IPS-18c (cell line): ENCODE data around the gene CD101.

ENCODE experiments used
- H3K4me3 ChIP-seq: 2 replicates; pipeline ENCODE4 v1.7.0; 2013; ENCODE audit warnings: low read depth, mild to moderate bottlenecking, low read length, moderate library complexity; ENCODE audit not compliant: insufficient read depth
- H3K9me3 ChIP-seq: one replicate; pipeline ENCODE4 v1.6.1; 2013; ENCODE audit warnings: mild to moderate bottlenecking, low read length, moderate library complexity; ENCODE audit not compliant: control insufficient read depth, insufficient read depth

CD101 gene

DNA sequence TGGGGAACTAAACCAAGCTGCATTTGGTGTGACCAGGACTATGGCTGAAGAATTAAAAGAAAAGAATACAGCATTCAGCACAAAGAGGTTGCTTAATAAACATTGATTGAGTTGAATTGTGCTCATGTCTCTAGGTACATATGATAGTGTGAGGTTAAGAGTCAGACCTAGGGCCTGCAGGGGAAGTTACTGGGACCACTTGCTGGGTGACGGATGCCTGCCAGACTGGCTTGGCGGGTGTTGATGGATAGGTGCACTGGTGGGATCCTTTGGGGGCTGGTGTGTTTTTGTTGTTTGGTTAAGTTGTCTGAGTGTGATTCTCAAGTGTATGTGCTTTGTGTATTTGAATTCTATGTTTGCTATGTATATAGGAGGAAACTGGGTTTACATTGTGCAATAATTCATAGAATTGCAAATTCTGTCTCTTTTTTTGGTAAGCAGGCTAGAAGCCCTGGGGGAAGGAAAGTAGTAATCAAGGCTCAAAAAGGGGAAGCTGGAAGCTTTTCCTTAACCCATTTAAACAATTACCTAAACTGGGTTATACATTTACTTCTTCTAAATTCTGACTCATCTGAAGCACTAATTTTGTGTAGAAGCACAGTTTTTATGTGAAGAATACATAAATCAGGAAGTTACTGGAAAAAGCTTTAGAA is 1.8 kb downstream of the CD101 start:
- no peaks in the 10 kb centered on the region for H3K9me3 ChIP-seq

DNA sequence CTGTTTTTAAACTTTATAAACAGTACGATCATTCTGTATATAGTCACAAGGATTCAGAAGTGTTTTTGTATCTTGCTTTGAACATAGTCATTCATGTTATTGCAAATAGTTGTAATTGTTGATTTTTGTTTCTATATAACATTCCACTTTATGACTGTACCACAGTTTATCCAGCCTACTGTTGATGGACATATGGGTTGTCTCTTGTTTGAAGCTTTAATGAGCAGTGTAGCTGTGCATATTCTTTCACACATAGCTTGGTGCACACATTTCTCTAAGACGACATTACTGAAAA is 6.1 kb downstream of the CD101 start:
- Histone ChIP-seq H3K9me3 (no peaks in the 10 kb centered on the region), H3K4me3 (no peak overlapping the region)

More for the DNA sequence above, 1.8 kb downstream of the CD101 start:
- H3K4me3 ChIP-seq: no peak overlapping the region

DNA sequence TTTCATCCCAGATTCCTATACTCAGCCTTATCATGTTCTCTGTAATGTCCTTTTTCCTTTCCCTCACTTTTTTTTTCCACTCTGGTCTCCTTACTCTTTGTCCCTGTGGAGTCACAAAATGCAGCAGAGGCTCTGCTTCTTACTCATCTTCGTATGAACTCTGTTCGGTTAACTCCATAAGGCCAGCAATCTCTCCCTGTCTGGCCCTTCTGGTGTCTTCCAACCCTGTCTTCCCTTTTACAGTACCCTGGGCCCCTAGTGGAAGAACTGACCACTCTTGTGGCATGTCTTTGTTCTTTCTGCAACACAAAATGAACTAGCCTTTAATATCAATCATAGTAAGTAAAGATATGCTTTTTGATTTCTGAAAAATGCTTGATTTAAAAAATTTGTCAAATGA is 7.1 kb downstream of the CD101 start:
- Histone ChIP-seq H3K9me3 (no peaks in the 10 kb centered on the region), H3K4me3 (no peak overlapping the region)

DNA sequence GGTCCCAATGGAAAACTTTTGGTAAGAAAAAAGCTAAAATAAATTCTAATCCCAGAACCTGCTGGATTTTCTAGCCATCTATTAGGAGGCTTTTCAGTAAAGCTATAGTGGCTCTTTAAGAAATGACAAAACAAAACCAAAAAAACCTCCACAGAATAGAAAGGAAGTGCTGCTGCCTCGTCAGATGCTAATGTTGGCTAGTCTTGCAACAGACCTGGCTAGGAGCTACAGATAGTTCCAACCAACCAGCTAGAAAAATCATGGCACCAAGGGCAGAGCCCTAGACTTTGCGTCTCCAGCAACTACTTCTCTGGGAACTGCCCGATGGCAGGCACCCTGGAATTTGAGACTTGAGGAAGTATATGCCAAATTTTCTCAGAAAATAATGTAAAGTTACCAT is 7.6 kb downstream of the CD101 start:
- Histone ChIP-seq H3K9me3 (no peaks in the 10 kb centered on the region), H3K4me3 (no peak overlapping the region)

DNA sequence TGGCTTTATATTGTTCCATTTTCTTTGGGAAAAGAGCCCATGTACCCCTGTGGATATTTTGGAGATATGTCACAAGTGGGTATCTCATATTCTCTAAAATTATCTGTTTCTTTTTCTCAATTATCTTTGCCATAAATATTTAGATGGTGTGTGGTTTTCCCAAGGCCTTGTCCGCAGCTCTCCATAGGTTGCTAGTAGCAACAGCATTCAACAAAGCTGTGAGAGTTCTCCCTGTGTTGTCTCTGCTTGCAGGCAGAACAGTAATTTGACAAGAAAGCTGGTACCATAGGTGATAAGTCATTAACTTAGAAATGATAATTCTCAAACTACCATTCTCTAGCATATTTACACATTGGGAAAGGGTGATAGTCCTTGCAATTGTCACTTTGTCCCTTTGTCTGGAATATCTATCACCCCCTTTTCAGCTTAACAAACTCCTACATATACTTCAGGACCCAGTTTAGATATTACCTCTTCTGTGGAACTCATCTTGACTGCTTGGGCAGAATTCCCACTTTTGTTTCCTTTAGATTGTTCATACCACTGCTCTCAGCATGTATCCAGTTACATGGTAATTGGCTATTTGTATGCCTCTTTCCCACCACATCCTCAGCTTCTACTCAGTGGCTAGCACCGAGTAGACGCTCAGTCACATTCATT is 8.9 kb downstream of the CD101 start:
- no peak overlapping the region for H3K4me3 ChIP-seq
- no peaks in the 10 kb centered on the region for H3K9me3 ChIP-seq

DNA sequence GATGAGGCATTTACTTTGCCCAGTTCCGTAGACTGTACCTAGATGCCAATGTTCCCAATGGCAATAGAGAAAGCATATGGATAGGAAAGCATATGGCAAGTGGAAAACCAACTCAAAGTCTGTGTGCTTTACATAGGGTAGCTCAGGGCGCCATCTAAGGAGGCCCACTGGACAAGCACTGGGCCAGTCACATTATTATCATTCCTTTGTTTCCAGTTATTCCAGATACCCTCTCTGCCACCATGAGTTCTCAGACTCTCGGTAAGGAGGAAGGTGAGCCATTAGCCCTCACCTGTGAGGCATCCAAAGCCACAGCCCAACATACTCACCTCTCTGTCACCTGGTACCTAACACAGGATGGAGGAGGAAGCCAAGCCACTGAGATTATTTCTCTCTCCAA is 9.8 kb downstream of the CD101 start:
- H3K9me3 ChIP-seq: no peaks in the 10 kb centered on the region
- no peak overlapping the region for H3K4me3 ChIP-seq

DNA sequence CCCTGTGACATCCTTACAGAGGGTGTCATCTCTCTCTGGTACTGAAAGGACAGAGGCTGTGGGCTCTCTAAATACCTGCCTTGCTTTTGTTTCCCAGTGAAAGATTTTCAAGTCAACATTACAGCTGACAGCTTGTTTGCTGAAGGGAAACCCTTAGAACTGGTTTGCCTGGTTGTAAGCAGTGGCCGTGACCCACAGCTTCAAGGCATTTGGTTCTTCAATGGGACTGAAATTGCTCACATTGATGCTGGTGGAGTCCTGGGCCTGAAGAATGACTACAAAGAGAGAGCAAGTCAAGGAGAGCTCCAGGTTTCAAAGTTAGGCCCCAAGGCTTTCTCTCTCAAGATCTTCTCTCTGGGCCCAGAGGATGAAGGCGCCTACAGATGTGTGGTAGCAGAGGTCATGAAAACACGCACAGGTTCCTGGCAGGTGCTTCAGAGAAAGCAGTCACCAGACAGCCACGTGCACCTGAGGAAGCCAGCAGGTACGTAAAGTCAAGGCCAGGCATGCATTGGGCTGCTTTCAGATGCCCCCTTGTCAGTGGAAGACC is 11.8 kb downstream of the CD101 start:
- Histone ChIP-seq H3K9me3 (no peaks in the 10 kb centered on the region), H3K4me3 (no peak overlapping the region)

DNA sequence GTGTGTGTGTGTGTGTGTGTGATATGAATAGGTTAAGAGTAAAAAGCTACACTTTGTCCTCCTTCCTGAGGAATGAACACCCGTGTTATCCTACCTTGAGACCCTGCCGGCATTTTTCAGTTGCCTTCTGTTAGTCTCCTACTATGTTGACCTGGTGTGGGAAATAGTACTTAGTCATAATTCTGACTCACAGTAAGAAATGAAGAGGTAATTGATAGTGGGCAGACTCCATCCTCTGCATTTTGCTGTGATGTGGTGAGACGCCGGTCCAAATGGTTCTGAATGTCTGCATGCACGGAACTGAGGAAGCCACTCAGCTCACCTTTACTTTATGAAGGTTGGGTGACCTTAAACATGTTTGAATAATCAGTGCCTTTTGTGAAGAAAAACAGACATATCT is 12.6 kb downstream of the CD101 start:
- Histone ChIP-seq H3K9me3 (no peaks in the 10 kb centered on the region), H3K4me3 (no peak overlapping the region)

DNA sequence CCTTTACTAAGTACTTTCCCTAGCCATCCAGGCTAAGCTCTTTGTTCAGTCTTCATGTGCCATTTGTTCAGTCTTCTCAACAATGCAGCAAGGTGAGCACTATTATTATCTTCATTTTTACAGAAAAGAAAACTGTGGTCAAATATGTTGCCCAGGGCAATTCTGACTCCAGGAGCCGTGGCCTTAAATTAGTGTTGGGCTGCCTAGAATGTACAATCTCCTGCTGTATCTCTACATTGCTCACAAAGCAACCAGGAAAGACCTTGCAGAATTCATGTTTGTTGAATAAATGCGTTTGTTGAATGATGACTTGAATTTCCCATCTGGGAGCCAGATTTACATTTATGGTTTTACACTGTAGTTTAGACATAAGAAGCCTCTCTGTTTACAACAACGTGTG is 14.2 kb downstream of the CD101 start:
- Histone ChIP-seq H3K4me3 (no peak overlapping the region), H3K9me3 (no peaks in the 10 kb centered on the region)

DNA sequence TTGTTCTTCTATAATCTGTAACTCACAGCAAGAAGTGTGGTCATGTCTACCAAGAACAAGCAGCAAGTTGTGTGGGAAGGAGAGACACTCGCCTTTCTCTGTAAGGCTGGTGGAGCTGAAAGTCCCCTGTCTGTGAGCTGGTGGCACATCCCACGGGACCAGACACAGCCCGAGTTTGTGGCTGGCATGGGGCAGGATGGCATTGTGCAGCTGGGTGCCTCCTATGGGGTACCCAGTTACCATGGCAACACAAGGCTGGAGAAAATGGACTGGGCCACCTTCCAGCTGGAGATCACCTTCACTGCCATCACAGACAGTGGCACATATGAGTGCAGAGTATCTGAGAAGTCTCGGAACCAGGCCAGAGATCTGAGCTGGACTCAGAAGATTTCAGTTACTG is 15.5 kb downstream of the CD101 start:
- Histone ChIP-seq H3K4me3 (no peak overlapping the region), H3K9me3 (no peaks in the 10 kb centered on the region)

DNA sequence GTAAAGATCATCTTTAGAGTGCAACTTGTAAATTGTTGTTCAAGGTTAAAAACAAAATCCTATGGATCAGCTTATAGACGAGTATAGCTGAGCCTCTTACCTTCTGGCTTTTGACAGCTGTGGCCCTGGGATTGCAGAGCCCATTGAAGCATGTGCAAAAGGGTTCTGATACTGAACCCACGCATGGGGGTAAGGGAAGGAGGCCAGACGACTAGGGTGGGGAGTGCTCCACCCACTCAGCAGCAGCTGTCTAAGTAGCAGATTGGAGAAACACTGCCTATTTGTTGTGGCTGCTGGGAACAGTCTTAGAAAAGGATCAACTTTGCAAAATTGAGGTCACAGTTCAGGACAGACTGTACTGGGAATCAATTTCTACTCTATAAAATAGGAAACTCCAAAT is 16.1 kb downstream of the CD101 start:
- H3K4me3 ChIP-seq: no peak overlapping the region
- H3K9me3 ChIP-seq: no peaks in the 10 kb centered on the region

DNA sequence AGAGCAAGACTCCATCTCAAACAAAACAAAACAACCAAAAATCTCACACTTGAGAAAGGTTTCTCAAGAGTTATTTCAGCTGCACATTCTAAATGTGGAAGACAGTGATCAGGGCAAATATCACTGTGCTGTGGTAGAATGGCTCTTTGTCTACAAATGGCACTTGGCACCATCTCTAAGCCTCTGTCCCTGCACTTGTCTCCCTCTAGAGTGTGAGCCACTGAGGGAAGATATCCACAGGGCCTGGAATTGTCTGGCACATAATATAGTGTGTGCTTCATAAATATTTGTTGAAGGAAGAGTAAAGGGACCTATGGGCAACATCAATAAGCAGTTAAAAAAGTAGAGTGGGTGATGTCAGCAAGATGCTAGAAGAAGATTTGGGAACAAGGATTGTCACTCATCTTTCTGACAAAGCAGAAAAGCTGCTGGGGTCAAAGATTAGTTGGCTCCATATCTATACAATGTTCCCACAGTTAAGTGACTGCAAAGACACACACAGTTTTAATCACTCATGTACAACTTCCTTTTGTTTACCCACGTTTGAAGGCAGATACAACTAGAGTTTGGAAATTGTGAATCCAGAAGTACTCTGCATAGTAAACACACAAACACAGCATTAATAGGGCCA is 19.1 kb downstream of the CD101 start:
- no peaks in the 10 kb centered on the region for H3K9me3 ChIP-seq
- no peak overlapping the region for H3K4me3 ChIP-seq

DNA sequence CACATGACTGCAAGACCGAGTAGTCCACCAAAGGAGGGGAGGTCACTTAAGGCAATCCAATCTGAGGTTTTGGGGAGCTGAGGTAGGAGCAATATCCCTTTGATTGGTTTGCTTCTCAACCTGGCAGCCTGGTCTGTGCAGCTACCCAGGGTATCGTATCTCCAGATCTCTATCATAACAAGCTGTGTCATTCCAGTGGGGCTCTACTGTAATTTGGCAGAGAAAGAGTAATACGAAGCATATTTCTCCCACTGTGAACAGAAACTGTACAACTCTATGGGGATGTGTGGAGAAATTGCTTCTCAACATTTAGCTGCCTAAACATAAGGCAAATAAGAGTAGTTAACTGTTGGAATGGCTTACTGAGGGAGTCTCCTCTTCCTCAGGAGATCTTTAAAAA is 20.6 kb downstream of the CD101 start:
- Histone ChIP-seq H3K9me3 (no peaks in the 10 kb centered on the region), H3K4me3 (no peak overlapping the region)

DNA sequence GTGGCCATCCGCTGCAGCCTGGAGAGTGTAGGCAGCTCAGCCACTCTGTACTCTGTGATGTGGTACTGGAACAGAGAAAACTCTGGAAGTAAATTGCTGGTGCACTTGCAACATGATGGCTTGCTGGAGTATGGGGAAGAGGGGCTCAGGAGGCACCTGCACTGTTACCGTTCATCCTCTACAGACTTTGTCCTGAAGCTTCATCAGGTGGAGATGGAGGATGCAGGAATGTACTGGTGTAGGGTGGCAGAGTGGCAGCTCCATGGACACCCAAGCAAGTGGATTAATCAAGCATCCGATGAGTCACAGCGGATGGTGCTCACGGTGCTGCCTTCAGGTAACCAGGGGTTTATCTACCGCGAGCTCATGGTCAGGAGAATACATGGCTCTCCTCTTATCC is 24.0 kb downstream of the CD101 start:
- H3K4me3 ChIP-seq: no peak overlapping the region
- H3K9me3 ChIP-seq: no peaks in the 10 kb centered on the region

DNA sequence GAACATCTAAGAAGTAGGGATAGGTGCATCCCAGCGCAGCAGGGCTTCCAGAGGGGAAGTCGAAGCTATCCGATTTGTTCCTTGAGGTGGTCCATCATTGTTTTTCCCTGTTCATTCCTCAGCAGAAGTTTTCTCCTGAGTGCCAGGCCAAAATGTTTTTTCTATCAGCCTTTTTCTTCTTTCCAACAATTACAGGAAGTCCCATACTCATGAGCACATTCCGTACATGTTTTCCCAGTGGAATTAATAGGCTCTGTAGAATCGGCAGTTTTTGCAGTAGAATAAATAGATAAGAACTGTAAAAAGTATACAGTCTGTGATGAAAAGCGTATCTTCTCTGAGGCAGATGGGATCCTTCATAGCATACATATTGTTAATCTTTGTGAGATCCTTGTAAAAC is 24.8 kb downstream of the CD101 start:
- H3K9me3 ChIP-seq: no peaks in the 10 kb centered on the region
- no peak overlapping the region for H3K4me3 ChIP-seq

DNA sequence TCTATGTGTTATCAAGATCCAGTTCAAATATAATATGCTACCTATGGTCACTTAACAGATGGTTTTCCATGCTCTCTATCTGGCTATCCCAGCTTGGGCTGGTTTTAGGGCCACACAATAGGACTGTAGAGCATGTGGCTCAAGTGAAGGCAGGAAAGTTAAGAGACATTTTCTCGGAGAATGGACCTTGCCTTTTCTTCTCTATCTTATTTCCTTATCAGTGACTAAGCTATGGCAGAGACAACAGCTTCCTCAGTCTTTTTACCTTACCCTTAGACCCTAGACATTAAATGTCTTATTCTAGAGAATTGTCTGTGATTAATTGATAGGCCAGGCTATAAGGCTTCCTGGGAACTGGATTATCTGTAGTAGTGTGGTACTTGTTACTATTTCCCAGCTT is 28.1 kb downstream of the CD101 start:
- no peak overlapping the region for H3K4me3 ChIP-seq
- H3K9me3 ChIP-seq: no peaks in the 10 kb centered on the region

DNA sequence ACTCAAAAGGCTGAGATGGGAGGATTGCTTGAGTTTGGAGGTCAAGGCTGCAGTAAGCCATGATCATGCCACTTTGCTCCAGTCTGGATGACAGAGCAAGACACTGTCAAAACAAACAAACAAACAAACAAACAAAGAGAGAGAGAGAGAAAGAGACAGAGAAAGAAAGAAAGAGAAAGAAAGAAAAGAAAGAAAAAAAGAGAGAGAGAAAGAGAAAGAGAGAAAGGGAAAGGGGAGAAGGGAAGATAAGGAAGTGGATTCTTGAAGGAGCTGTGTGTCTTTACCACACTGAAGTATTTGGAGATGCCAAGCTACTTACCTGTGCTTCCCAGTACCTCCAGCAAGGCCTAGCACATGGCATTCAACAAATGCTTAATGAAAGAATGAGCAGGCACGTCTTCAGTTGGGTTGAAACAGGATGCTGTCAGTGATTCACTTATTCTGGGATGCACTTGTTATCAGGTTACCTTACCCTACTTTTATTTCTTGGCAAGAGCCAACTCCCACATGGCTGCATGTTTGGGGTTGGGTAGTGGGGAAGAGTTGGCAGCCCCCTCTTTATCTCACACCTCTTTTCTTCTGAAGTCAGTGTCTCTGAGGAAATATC is 28.8 kb downstream of the CD101 start:
- no peaks in the 10 kb centered on the region for H3K9me3 ChIP-seq
- no peak overlapping the region for H3K4me3 ChIP-seq

DNA sequence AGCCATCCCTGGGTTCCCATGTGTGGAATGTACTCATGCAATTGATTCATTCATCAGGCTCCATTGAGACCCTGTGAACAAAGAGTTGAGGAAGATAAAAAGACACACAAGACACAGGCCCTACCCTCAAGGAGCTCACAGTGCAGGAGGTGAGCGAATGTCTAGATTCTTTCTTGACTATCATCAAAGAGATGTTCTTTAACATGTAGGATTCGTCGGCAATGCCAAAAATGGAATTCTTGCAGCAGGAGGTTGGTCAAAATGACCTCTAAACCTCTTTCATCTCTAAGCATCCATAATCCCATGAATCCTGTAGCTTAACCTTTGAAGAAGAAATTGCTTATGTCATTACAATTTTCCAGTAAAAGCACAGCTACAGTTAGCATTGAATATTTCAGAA is 30.7 kb downstream of the CD101 start:
- no peaks in the 10 kb centered on the region for H3K9me3 ChIP-seq
- H3K4me3 ChIP-seq: no peak overlapping the region
